C4-2B (cell line): ENCODE measurements around the gene PARP16.

Experiments
- H3K27ac ChIP-seq: fragments of 450-650 bp; 2 replicates; pipeline ENCODE4 v1.5.1; 2017
- ZFX ChIP-seq: fragments of 450-650 bp; IDR thresholded peaks from 2 replicates; pipeline ENCODE4 v1.6.1; 2017
- TF ChIP-seq, protein P1 (sequence below): fragments of 450-650 bp; conservative IDR thresholded peaks from 2 replicates; pipeline ENCODE4 v1.5.1; 2017; ENCODE audit warnings: mild to moderate bottlenecking

Gene PARP16, protein sequence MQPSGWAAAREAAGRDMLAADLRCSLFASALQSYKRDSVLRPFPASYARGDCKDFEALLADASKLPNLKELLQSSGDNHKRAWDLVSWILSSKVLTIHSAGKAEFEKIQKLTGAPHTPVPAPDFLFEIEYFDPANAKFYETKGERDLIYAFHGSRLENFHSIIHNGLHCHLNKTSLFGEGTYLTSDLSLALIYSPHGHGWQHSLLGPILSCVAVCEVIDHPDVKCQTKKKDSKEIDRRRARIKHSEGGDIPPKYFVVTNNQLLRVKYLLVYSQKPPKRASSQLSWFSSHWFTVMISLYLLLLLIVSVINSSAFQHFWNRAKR

DNA sequence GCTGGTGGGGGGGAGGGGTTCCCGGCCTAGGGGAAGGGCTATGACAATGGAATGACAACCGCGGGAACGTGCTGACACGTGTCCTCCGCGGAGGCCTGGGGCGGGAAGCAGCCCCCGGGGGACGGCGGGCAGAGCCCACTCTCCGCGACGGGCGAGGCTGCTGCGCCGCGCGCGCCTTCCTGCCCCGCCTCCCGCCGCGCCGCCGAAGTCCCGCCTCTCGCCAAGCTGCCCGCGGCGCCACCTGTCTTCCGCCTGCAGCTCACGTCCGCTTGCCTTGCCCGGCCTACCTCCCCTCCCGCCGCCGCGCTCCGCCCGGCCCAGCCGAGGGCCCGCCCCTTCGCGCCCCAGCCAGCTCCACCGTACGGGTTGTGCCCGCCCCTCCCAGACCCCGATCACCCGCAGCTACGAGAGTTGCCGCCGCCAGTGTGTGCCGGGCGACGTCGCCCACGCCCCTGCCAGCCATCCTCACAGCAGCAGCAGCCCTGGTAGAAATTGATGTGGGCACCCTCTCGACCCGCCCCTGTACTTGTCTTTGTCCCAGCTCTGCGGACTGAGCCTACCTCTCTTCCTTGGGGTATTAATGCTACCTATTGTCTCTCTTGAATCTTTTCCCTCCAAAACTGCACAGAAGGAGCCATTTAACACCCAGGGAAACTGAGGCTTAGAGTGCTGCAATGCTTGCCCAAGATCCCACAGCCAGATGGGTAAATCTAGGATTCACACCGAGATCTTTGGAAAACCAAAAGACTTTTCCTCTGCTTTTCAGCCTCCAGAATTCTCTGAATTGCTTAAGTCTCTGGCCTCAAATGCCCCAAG, at the start of gene PARP16:
Gene PARP16, minus strand, starts transcription at position 180 of the 816 bp plus-strand sequence. CDS start 457 bp downstream, outside the sequence.
- H3K27ac ChIP-seq, result peak within 1 kb of the TSS; percentile 91
- TF ChIP-seq, protein P1, sequence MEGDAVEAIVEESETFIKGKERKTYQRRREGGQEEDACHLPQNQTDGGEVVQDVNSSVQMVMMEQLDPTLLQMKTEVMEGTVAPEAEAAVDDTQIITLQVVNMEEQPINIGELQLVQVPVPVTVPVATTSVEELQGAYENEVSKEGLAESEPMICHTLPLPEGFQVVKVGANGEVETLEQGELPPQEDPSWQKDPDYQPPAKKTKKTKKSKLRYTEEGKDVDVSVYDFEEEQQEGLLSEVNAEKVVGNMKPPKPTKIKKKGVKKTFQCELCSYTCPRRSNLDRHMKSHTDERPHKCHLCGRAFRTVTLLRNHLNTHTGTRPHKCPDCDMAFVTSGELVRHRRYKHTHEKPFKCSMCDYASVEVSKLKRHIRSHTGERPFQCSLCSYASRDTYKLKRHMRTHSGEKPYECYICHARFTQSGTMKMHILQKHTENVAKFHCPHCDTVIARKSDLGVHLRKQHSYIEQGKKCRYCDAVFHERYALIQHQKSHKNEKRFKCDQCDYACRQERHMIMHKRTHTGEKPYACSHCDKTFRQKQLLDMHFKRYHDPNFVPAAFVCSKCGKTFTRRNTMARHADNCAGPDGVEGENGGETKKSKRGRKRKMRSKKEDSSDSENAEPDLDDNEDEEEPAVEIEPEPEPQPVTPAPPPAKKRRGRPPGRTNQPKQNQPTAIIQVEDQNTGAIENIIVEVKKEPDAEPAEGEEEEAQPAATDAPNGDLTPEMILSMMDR, result peak; percentile 38
- TF ChIP-seq ZFX, result 0 out of 2 replicates have a peak, but pooled peaks have one; percentile 84

DNA sequence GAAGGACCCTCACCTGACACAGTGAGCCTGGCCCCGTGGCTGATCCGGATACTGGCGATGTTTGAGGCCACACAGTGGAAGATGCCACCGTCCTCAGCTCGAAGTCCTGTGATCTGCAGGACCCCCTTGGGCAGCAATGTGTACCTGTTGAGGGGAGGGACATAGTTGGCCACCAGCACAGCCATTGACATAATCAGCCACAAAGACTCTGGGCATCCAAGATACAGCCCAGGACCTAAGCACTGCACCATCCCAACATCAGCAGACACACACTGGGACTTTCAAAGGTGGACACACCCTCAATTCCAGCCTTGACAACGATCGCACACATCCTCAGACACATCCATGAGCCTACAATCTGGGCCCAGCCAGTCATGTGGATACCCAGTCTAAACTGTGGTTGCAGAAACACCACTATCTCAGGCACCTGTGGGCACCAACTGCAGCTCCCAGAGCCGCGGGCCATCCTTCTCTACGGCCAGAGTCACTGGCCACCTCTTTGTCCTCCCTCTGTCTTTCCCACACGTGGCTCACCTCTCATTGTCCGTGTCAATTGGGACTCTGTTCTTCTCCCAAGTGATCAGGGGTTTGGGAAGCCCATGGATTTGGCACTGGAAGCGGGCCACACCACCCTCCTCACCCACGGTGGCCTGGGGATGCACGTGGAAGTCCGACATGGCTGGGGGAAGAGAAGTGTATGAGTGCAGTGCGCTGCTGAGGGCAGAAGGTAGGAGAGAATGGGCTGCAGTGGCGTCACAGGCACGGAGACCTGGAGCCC, 48.8 kb upstream of the PARP16 start:
- TF ChIP-seq ZFX, result no peak
- TF ChIP-seq, protein P1, result no peak
- H3K27ac ChIP-seq, result no peak overlapping the region

DNA sequence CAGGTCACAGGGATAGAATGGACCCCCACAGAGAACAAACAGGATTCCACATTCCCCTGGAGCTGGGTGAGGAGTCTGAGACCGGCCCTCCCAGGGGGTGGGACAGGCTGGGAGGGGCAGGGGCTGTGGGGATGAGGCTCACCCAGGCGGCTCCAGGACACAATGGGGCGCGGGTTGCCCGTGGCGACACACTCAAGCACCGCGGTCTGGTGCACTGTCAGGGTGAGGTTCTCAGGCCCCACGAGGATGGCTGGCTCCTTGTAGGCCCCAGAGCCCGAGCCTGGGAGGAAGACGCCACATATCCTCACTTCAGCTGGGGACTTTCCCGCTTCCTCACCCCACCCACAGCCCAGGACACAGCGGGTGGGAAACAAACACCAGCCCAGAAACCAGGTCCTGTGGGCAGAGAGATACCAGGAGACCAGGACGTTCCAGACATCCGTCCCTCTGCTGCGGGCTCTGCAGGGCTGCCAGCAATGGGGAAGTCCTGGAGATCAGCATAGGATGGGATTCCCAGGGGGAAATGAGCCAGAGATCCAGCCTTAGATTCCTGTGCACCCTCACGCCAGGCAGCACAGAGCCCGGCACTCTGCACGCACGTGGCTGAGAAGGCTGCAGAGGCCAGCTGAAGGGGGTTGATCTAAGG, 48.0 kb upstream of the PARP16 start:
- TF ChIP-seq, protein P1, result no peak
- TF ChIP-seq ZFX, result no peak
- H3K27ac ChIP-seq, result no peak overlapping the region

DNA sequence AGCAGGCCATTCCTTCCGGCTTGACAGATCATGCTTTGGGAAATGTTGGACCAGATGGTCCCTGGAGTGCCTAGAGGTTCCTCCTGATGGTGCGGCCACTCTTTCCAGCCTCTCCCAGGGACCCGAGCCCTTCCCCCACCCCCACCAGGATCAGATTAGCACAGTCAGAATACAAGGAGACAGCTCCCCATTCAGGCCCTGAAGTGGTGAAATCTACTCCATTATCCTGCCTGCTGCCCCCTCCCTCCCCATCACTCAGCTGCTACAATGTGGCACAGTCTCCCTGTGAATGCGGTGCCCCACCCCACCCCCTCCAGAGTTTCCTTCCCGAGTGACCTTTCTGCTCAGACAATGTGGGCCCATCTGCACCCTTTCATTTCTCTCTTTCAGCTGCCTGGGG, 47.2 kb upstream of the PARP16 start:
- H3K27ac ChIP-seq, result no peak overlapping the region
- TF ChIP-seq, protein P1, result no peak
- no peak for TF ChIP-seq ZFX

DNA sequence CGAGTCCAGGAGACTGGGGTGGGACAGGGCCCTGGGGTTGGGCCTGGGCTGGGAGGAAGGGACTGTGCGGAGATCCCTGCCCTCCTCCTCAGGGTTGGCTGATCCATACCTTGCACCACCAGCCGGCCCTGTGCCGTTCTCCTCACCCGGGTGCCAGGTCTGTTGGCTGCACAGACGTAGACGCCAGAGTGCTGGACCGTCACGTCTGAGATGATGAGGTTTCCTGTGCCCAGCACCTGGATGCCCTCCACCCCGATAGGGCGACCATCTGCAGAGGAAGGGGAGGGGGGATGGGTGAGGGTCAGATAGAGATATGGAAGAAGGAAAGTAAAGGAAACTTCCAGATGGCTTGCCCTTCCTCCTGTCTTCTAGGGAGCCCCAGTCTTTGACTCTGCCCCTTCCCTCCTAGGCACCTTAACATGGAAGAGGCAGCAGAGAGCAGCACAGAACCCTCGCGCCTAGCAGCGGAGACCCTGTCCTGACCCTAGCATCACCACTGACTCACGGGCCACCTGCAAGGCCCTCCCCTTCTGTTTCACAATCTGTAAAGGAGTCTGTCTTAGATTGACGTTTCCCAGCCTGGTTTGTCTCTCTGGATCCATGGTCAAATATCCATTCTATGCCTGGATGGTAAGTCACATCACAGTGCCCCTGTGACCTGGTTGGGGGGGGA, 46.6 kb upstream of the PARP16 start:
- no peak overlapping the region for H3K27ac ChIP-seq
- TF ChIP-seq, protein P1, result no peak
- no peak for TF ChIP-seq ZFX

DNA sequence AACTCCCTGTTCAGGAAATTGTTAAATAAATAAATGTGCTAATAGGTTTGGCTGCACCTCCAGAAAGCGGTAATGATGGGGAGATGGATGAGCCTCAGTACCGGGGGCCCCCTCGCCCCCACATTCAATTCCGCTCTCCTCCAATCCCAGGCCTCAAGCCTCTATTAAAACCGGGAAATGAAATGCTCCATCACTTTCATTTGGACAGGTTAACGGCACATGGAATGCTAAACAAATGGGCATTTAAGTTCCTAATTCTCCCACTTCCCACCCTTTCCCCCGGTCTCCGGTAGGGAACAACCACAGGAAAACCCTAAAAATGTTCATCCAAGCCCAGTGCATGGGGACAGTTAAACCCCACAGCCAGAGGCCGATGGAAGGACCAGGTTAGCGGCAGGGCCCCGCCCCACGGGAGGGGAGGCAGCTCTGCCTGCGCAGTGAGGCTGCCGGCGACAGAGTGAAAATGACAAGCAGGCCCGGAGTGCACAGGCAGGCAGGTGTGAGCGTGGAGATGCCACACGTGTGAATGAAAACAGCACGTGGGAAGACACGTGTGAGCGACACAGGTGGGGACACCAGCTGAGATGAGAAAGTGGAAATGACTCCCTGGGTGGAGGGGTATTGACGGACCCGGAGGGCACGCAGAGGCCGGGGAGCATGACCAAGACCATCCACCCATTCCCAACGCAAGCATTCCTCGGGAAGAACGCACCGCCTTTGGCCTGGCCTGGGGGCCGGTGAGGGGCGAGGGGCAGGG, 45.9 kb upstream of the PARP16 start:
- TF ChIP-seq ZFX, result no peak
- TF ChIP-seq, protein P1, result no peak
- no peak overlapping the region for H3K27ac ChIP-seq
